Esophagus mucosa (tissue), 1 donor: ENCODE data around the gene RPH3AL. TPM values are rescaled to one million over a fixed set of nuclear protein-coding genes. Genes with fewer than 3 reads are reported as not detected.

Experiments
- ATAC-seq: fragments of 200-7000 bp; cut with Tn5 transposase; one replicate; pipeline ENCODE4 v1.9.1; 2020
- total RNA-seq: library from RNA; stranded (reverse); gene quantifications from one replicate; pipeline ENCODE4 v1.2.4, GENCODE V29; 2023
- donor health status: DM: yes; HTN: yes; CAD: no.

RPH3AL gene
- total RNA-seq, 1 donor from 2014 or later = 10.0 TPM

- ATAC-seq = no peak
Measured at GRCh38 chr17:353213-353837, 718 bp upstream of the RPH3AL start.

DNA sequence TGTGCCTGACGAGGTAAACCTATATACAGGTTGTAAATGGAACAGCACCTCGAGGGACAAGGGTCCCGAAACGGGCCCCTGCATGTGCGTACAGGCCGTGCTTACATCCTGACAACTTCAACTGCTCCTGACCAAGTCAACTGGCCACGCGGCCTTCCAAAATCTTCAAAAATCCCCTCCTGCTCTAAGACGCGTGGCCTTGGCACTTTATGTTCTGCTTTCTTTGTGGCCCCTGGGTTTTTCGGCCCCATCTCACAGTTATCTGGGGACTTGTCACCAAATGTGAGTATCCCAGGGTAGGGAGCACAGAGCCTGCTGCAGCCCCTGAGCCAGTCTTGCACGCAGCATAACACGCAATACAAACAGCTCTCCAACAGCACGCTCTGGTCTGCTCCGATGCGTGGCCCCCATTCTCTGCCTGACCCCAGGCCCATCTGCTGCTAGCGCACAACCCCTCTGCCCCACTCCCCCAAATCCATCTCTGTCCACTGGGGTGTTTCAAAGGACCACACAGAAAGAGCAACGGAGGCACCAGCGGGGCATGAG is 659 bp downstream of the RPH3AL start:
- no peak for ATAC-seq

GRCh38 chr17:351449-351738 is 1.2 kb downstream of the RPH3AL start:
- ATAC-seq = peak; percentile 80

GRCh38 chr17:350706-351448 is 1.7 kb downstream of the RPH3AL start:
- ATAC-seq = peak; percentile 75

DNA sequence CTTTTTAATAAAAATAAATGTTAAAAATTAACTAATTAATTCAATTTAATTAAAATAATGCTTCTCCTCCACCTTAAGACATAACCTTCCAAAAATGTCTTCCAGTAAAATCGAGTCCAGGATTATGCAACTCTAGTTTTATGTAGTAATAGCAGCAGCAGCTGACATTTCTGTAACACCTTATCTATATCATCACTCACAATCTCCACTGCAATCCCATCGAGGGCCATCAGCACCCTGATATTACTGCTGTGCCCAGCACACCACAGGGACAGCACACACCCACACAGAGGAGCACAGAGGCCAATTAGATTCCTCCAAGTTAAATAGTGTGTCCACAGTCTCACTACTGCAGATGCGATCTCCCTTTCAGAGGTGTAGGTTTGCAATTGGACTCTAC is 2.9 kb downstream of the RPH3AL start:
- no peak for ATAC-seq

GRCh38 chr17:348692-349425 is 3.7 kb downstream of the RPH3AL start:
- peak; percentile 61 for ATAC-seq

DNA sequence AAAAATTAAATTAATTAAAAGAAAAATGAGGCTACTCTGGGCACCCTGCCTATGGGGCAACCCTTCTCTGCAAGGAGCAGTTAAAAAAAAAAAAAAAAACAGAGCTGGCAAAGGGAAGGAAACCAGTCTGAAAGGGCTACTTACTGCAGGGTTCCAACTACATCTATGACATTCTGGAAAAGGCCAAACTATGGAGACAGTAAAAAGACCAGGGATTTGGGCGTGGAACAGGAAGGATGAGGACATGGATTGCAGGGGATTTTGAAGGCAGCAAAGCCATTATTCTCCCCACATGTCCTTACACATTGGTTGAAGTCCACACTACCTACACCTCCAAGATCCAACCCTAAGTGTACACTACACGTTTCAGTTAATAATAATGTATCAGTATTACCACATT is 4.6 kb downstream of the RPH3AL start:
- no peak for ATAC-seq

DNA sequence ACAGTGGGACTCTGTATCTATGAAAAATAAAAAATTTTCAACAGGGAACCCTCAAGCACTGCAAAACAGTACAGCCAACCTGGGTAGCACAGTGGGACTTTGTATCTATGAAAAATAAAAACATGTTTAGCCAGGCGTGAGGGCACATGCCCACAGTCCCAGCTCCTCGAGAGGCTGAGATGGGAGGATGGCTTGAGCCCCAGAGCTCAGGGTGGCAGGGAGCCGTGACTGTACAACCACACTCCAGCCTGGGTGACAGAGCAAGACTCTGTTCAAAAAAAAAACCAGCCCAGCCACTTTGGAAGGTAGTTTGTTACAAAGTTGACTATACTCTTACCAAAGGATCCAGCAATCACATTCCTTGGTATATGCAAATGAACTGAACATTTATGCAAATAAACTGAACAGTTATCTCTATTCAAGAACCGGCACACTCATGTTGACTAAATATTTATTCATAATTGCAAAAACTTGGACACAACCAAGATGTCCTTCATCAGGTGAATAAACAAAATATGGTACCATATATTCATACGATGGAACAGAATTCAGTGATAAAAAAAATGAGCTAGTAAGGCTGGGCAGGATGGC is 5.2 kb downstream of the RPH3AL start:
- peak; percentile 60 for ATAC-seq

- ATAC-seq = no peak
Measured at GRCh38 chr17:345992-346785, 6.4 kb downstream of the RPH3AL start.

GRCh38 chr17:345261-345660 is 7.3 kb downstream of the RPH3AL start:
- no peak for ATAC-seq

DNA sequence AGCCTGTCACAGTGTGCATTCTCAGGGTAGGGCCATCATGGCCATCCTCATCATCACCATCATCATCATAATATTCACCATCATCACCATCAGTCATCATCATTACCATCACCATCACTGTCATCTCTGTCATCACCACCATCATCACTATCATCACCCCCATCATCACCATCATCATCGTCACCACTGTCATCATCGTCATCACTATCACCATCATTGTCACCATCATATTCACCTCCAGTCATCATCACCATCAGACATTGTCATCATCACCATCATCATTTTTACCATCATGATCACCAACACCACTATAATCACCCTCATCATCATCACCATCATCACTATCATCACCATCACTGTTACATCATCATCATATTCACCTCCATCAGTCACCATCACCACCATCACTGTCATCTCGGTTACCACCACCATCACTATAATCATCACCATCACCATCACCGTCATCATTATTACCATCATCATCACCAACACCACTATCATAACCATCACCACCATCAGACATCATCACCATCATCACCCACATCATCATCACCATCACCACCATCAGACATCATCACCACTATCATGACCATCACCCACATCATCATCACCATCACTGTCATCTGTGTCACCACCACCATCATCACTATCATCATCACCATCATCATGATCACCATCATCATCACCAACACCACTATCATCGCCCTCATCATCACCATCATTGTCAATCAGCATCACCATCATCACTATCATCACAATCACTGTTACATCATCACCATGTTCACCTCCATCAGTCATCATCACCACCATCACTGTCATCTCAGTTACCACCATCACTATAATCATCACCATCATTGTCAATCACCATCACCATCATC is 8.5 kb downstream of the RPH3AL start:
- ATAC-seq = no peak

DNA sequence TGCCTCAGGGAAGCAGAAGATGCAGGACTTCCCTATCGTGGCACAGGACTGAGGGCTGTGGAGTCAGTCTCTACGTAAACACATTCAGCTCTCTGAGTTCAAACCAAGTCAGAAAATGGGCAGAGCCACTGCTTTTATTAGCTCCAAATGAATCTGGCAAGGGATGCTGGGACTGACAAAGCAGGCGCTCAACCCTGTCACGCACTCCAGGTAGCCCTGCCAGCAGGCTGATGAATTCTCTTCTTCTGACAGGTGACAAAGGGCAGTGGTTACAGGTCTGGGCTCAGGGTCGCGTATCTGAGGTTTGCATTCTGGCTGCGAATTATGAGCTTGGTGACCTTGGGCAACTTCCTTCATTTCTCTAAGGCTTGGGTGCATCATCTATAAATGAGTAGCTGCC is 9.4 kb downstream of the RPH3AL start:
- peak; percentile 15 for ATAC-seq

DNA sequence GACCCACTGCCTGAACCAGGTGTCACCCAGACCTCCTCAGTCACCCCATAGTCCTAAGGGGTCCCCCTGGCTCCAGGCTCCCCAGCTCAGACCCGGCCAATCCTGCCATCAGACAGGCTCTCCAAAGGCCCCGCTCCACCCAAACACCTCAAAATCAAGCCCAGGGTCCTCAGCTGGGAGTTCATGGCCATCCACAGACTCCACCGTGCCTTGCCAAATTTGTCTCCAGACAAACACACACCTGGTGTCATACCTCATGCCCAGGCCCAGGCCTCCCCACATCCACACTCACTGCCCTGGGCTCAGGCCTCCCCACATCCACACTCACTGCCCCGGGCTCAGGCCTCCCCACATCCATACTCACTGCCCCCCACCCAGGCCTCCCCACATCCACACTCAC is 12.5 kb downstream of the RPH3AL start:
- no peak for ATAC-seq

DNA sequence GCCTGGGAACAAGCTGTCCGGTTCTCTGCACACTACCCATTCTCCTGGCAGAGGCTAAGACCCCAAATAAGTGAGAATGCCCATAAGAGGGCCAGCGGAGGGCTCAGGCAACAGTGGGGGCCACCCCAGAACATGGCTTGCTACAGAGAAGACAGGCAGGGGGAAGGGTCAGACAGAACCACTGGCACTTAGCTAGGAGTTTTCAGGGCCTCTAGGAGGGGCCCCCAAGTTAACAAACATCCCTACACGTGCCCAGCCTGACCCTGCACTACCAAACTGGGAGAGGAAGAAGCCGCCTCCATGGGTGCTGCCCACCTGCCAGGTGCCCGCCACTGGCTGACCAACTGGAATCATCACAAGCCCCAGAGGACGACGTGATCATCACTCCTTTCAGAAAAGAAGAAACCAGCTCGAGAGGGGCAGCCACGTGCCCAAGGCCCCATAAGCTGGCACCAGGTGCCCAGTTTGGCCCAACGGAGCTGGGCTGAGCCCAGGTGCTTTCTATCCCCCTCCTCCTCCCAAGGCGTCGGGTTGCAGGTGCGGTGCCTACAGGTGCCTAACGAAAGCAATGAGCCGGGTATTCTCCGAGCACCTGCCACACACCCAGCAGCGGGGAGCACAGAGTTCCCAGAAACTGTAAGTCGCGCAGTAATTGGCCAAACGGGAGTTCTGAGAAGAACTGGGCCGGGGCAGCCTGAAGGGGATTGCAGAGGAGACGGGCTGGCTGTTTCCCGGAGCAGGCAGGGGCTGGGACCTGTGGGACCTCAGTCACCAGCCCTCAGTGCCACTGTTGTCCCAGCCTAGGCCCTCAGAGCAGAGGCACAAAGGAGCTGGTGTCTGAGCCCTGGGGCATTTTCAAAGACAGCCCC is 13.2 kb downstream of the RPH3AL start:
- ATAC-seq = no peak

GRCh38 chr17:338442-339192 is 14.0 kb downstream of the RPH3AL start:
- peak; percentile 29 for ATAC-seq

GRCh38 chr17:337866-338265 is 14.7 kb downstream of the RPH3AL start:
- no peak for ATAC-seq

- ATAC-seq = no peak
Measured at GRCh38 chr17:337453-337852, 15.2 kb downstream of the RPH3AL start.

GRCh38 chr17:337022-337420 is 15.6 kb downstream of the RPH3AL start:
- ATAC-seq = no peak
